HepG2 (cell line): ENCODE measurements around the gene CD300C. TPM values are rescaled to one million over a fixed set of nuclear protein-coding genes. Genes with fewer than 3 reads are reported as not detected.

Experiments used
- ATAC-seq: fragments of 200-7000 bp; cut with Tn5 transposase; 3 replicates; pipeline ENCODE4 v1.9.1; 2020; ENCODE audit warnings: mild to moderate bottlenecking, moderate library complexity
- BruUV-seq: library from RNA; stranded (reverse); fragments of 400-500 nt; replicated peaks from 2 replicates; lab custom pipeline; 2021; lab: Mats Ljungman, UMichigan
- CTCF ChIA-PET: fragments of 300-600 bp; formaldehyde crosslinking; extraction: SDS; loops from one replicate; lab custom pipeline; 2021; ENCODE audit warnings: low total read pairs, inconsistent platforms, low intra/inter-chr PET ratio; lab: Yijun Ruan, JAX
- POLR2A ChIA-PET: fragments of 350-600 bp; sonication (Branson Sonifier 250); formaldehyde crosslinking; loops from one replicate; lab custom pipeline; 2020; ENCODE audit warnings: antibody characterized with exemption, inconsistent platforms; lab: Yijun Ruan, JAX
- DNase-seq: peaks from one replicate; pipeline ENCODE4 v3.0.0-alpha.2; 2015; ENCODE audit warnings: low spot score
- FAIRE-seq: peaks from 3 replicates; lab custom pipeline; 2011; peaks lifted over from hg19 to GRCh38; lab: Jason Lieb, UNC
- H2AFZ ChIP-seq: one replicate; pipeline ENCODE4 v1.6.1; 2011; ENCODE audit warnings: low read length, inconsistent platforms
- H3K27ac ChIP-seq: fragments of 300-600 bp; 3 replicates; pipeline ENCODE4 v1.8.0; 2011; ENCODE audit warnings: mixed run types, mild to moderate bottlenecking, mixed read lengths, low read length, inconsistent platforms; ENCODE audit not compliant: insufficient read depth; ENCODE audit errors: extremely low read length
- H3K27me3 ChIP-seq, 2 experiments: fragments of 200-600 bp in 1 of 2; 2 replicates in 1 of 2; 3 replicates in 1 of 2; pipeline versions ENCODE4 v1.6.0 to v1.8.0; 2011; ENCODE audit warnings: low read length in 2 of 2, mild to moderate bottlenecking in 2 of 2, moderate library complexity in 2 of 2, inconsistent platforms in 1 of 2; ENCODE audit not compliant: insufficient read depth in 2 of 2, control insufficient read depth in 1 of 2
- H3K36me3 ChIP-seq, 2 experiments: fragments of 200-600 bp in 1 of 2; replicated peaks in 1 of 2; 2 replicates in 1 of 2; 3 replicates in 1 of 2; pipeline versions ENCODE4 v1.5.1 to v1.8.0; 2011; ENCODE audit warnings: low read length in 2 of 2, inconsistent platforms in 1 of 2; ENCODE audit not compliant: insufficient read depth in 2 of 2, control insufficient read depth in 1 of 2
- H3K4me1 ChIP-seq: 2 replicates; pipeline ENCODE4 v1.5.1; 2012; ENCODE audit warnings: low read length, inconsistent platforms; ENCODE audit not compliant: insufficient read depth
- H3K4me2 ChIP-seq: 2 replicates; pipeline ENCODE4 v1.6.0; 2011; ENCODE audit warnings: low read depth, low read length, inconsistent platforms
- H3K4me3 ChIP-seq, 3 experiments: fragments of 200-600 bp in 1 of 3; sonication (generic), shearing (Covaris generic) in 1 of 3; replicated peaks in 1 of 3; 2 replicates each; pipeline ENCODE4 v1.5.1; 2011 to 2016; ENCODE audit warnings: low read length in 3 of 3, inconsistent platforms in 2 of 3, low read depth in 2 of 3, mild to moderate bottlenecking in 2 of 3, control low read depth in 1 of 3, mixed read lengths in 1 of 3; ENCODE audit not compliant: insufficient read depth in 1 of 3
- H3K79me2 ChIP-seq: one replicate; pipeline ENCODE4 v1.6.1; 2011; ENCODE audit warnings: low read length, inconsistent platforms; ENCODE audit not compliant: insufficient read depth
- H3K9ac ChIP-seq: 2 replicates; pipeline ENCODE4 v1.6.0; 2011; ENCODE audit warnings: mild to moderate bottlenecking, low read depth, low read length, inconsistent platforms; ENCODE audit not compliant: insufficient read depth
- H3K9me3 ChIP-seq: 2 replicates; pipeline ENCODE4 v1.5.1; 2012; ENCODE audit warnings: mild to moderate bottlenecking, low read length
- H4K20me1 ChIP-seq: 2 replicates; pipeline ENCODE4 v1.6.0; 2011; ENCODE audit warnings: inconsistent platforms, mild to moderate bottlenecking, low read length, moderate library complexity; ENCODE audit not compliant: insufficient read depth
- ARID3A ChIP-seq: IDR thresholded peaks from 2 replicates; pipeline ENCODE4 v1.6.1; 2012; ENCODE audit warnings: low read depth, low read length, improper control_type of control experiment
- BCL3 ChIP-seq: sonication (generic); formaldehyde crosslinking; IDR thresholded peaks from 2 replicates; pipeline ENCODE4 v1.5.1; 2020; ENCODE audit warnings: mild to moderate bottlenecking, missing genetic modification reagents, moderate library complexity
- GABPA ChIP-seq, 2 experiments: IDR thresholded peaks; 2 replicates each; pipeline ENCODE4 v1.6.1; 2011 to 2016; ENCODE audit warnings: low read depth in 2 of 2, low read length in 1 of 2, missing biosample characterization in 1 of 2, missing genetic modification characterization in 1 of 2
- GABPB1 ChIP-seq: IDR thresholded peaks from 2 replicates; pipeline ENCODE4 v1.6.1; 2016; ENCODE audit warnings: mild to moderate bottlenecking, missing genetic modification reagents, moderate library complexity, missing compliant biosample characterization
- IKZF5 ChIP-seq: IDR thresholded peaks from 2 replicates; pipeline ENCODE4 v1.6.1; 2018; ENCODE audit warnings: missing genetic modification reagents, mild to moderate bottlenecking, missing compliant biosample characterization
- RAD21 ChIP-seq: fragments of 450-650 bp; formaldehyde crosslinking; IDR thresholded peaks from 2 replicates; pipeline ENCODE4 v1.5.0; 2020; ENCODE audit warnings: mild to moderate bottlenecking
- ZNF205 ChIP-seq: IDR thresholded peaks from 2 replicates; pipeline ENCODE4 v1.6.1; 2018; ENCODE audit warnings: missing biosample characterization, missing genetic modification reagents
- ZNF275 ChIP-seq: sonication (generic); formaldehyde crosslinking; IDR thresholded peaks from 2 replicates; pipeline ENCODE4 v1.8.0; 2022; ENCODE audit warnings: missing genetic modification reagents, mild to moderate bottlenecking, inconsistent platforms, borderline replicate concordance
- ZNF280B ChIP-seq: sonication (generic); formaldehyde crosslinking; IDR thresholded peaks from 2 replicates; pipeline ENCODE4 v1.5.0; 2020; ENCODE audit warnings: missing genetic modification reagents, mild to moderate bottlenecking, borderline replicate concordance
- WGBS: methylation state at CpG from one replicate; pipeline ENCODE4 v1.1.6; 2017; ENCODE audit warnings: low lambda C conversion rate; 5-methylcytosine and 5-hydroxymethylcytosine counted together
- in situ Hi-C: cut with HindIII; loops from 2 replicates; pipeline ENCODE4 v1.10.0; 2017; ENCODE audit warnings: low pct_unique_long_range_greater_than_20kb; ENCODE audit not compliant: extremely low pct_ligation_motif_present
- intact Hi-C: fragments of 100-400 bp; cut with micrococcal nuclease; formaldehyde crosslinking; loops from one replicate; pipeline ENCODE4 v1.10.0; 2022; ENCODE audit not compliant: unreplicated experiment
- polyA plus RNA-seq, 8 experiments: library from polyadenylated mRNA; depleted of rRNA in 3 of 8; stranded (reverse) in 7 of 8; unstranded in 1 of 8; fragments of >200 nt; fragmentation: Illumina TruSeq in 4 of 8; extraction: Trizol in 4 of 8; gene quantifications; 2 replicates each; pipeline versions ENCODE4 v1.2.1 to v1.2.3, GENCODE V29; 2011 to 2016; ENCODE audit warnings: low read depth in 4 of 8, missing spikeins in 1 of 8, mixed read lengths in 1 of 8; ENCODE audit not compliant: insufficient read depth in 1 of 8
- total RNA-seq, 5 experiments: library from RNA; depleted of rRNA; stranded (reverse); fragments of >200 nt; fragmentation: Illumina TruSeq; extraction: Trizol; gene quantifications; 2 replicates each; pipeline ENCODE4 v1.2.3, GENCODE V29; 2016; ENCODE audit warnings: low read depth in 1 of 5

CD300C gene
- total and polyA plus RNA-seq, 2 of the 13 experiments (the other 11 are each of a cell fraction or from before 2014, with no cell fraction given), result not detected

- Histone ChIP-seq H3K36me3 (no peaks in the 10 kb centered on the region), H3K4me1 (no peaks in the 10 kb centered on the region), H3K79me2 (no peaks in the 10 kb centered on the region), H3K4me3 (no peak overlapping the region), H3K9me3 (no peaks in the 10 kb centered on the region), H3K27ac (no peak overlapping the region), H3K9ac (no peak overlapping the region), H4K20me1 (no peaks in the 10 kb centered on the region), H3K27me3 (peaks cover 0 to 32% of the 10 kb centered on the region in 2 experiments; a peak in 3 of 5 replicates), H3K4me2 (no peak overlapping the region), H2AFZ (no peak overlapping the region)
- ATAC-seq (no peak), FAIRE-seq (no peak), DNase-seq (no peak)
- BruUV-seq, result no TSS peak
- 49% methylated on average over 7 of the region's 7 CpGs for WGBS
- ChIA-PET CTCF (no interaction called here), POLR2A (no interaction called here)
- no peak for TF ChIP-seq ARID3A
- 0 out of 2 replicates have a peak, but pooled peaks have one; percentile 16 for TF ChIP-seq GABPB1
- TF ChIP-seq GABPA (IDR thresholded peaks at IDR 0.05; ENCODE audit: low read depth, low read length), result peak; percentile 39
- TF ChIP-seq GABPA (CRISPR knock-in tag; IDR thresholded peaks at IDR 0.05; ENCODE audit: low read depth), result peak; percentile 53
- intact Hi-C loops (loop anchor here (5.0 kb wide), 1 partner anchor 768 kb away; no protein-coding TSS in a partner anchor), in situ Hi-C loops (no loop called here)
Measured at GRCh38 chr17:74579900-74580299, 34.0 kb upstream of the CD300C start.

GRCh38 chr17:74578979-74579378 lies 33.1 kb upstream of the CD300C start:
- no peak overlapping the region for H3K4me2 ChIP-seq
- ChIA-PET POLR2A (no interaction called here), CTCF (no interaction called here)
- no peak for ATAC-seq
- peaks cover 0 to 23% of the 10 kb centered on the region in 2 experiments; a peak in 3 of 5 replicates for H3K27me3 ChIP-seq
- no peak overlapping the region for H3K4me3 ChIP-seq
- intact Hi-C loops (no loop called here), in situ Hi-C loops (no loop called here)
- DNase-seq, result no peak
- no peaks in the 10 kb centered on the region for H4K20me1 ChIP-seq
- no peak overlapping the region for H2AFZ ChIP-seq
- H3K9me3 ChIP-seq, result no peaks in the 10 kb centered on the region
- BruUV-seq, result no TSS peak
- no peaks in the 10 kb centered on the region for H3K4me1 ChIP-seq
- no peaks in the 10 kb centered on the region for H3K79me2 ChIP-seq
- no peak overlapping the region for H3K9ac ChIP-seq
- no peak for FAIRE-seq
- H3K27ac ChIP-seq, result no peak overlapping the region
- no peaks in the 10 kb centered on the region for H3K36me3 ChIP-seq
- WGBS, result 25% methylated on average over 9 of the region's 9 CpGs
- TF ChIP-seq ZNF280B (CRISPR knock-in tag), result no peak
- no peak for TF ChIP-seq ZNF205 (CRISPR knock-in tag)
- no peak for TF ChIP-seq RAD21
- TF ChIP-seq IKZF5, result no peak
- no peak for TF ChIP-seq ZNF275 (CRISPR knock-in tag)
- no peak for TF ChIP-seq BCL3 (CRISPR knock-in tag)
